ENCODE data around the gene ABLIM3. TPM values are rescaled to one million over a fixed set of nuclear protein-coding genes. Genes with fewer than 3 reads are reported as not detected.

The ABLIM3 gene
- total RNA-seq, 2 experiments from 2014 or later = not detected

- Histone ChIP-seq H3K9me3 (ENCODE audit: control insufficient read depth in 1 of 2, insufficient read depth in 1 of 2, low read length in 2 of 2) (no peaks in the 10 kb centered on the region), H3K4me3 (ENCODE audit: low read length) (no peak overlapping the region), H3K27ac (ENCODE audit: low read depth in 1 of 2, low read length in 2 of 2) (no peak overlapping the region), H3K36me3 (ENCODE audit: insufficient read depth, low read length) (no peaks in the 10 kb centered on the region), H3K27me3 (ENCODE audit: control insufficient read depth in 1 of 2, insufficient read depth in 2 of 2, low read length in 2 of 2) (no peaks in the 10 kb centered on the region), H3K4me1 (ENCODE audit: insufficient read depth, low read length) (no peaks in the 10 kb centered on the region)
- ATAC-seq (ENCODE audit: poor library complexity) (no peak), DNase-seq (no peak)
- Mint-ChIP-seq H3K27ac (no peak overlapping the region), H3K4me3 (no peak overlapping the region), H3K9me3 (no peaks in the 10 kb centered on the region), H3K27me3 (no peaks in the 10 kb centered on the region), H3K36me3 (ENCODE audit: low read depth) (no peaks in the 10 kb centered on the region), H3K4me1 (ENCODE audit: low read depth) (peaks cover 16% of the 10 kb centered on the region)
- ChIA-PET POLR2A (interaction anchor here (0.6 kb wide), 1 partner anchor 285 kb away, joined by 3 read pairs; no protein-coding TSS in a partner anchor), CTCF (no interaction called here)
- intact Hi-C loops (cut with DNase I, micrococcal nuclease) = loop anchor here in 1 of 2 experiments (5.0 kb wide), 1 partner anchor 50 kb away; no protein-coding TSS in a partner anchor
- no peak for TF ChIP-seq CTCF (IDR thresholded peaks at IDR 0.05)
These were observed 71.1 kb downstream of the ABLIM3 start for GRCh38 chr5:149212198-149212951.

GRCh38 chr5:149213264-149213880, 72.1 kb downstream of the ABLIM3 start:
- CTCF ChIA-PET = no interaction called here

More at GRCh38 chr5:149213264-149213880, 72.1 kb downstream of the ABLIM3 start:
- no peak overlapping the region for H3K27ac ChIP-seq (ENCODE audit: low read depth in 1 of 2, low read length in 2 of 2)
- POLR2A ChIA-PET = no interaction called here
- no peak for TF ChIP-seq CTCF (IDR thresholded peaks at IDR 0.05)
- Mint-ChIP-seq H3K4me1 (ENCODE audit: low read depth) (peaks cover 16% of the 10 kb centered on the region), H3K27me3 (no peaks in the 10 kb centered on the region), H3K36me3 (ENCODE audit: low read depth) (no peaks in the 10 kb centered on the region), H3K4me3 (no peak overlapping the region), H3K9me3 (no peaks in the 10 kb centered on the region), H3K27ac (no peak overlapping the region)
- H3K9me3 ChIP-seq (ENCODE audit: control insufficient read depth in 1 of 2, insufficient read depth in 1 of 2, low read length in 2 of 2) = no peaks in the 10 kb centered on the region
- DNase-seq = no peak
- H3K27me3 ChIP-seq (ENCODE audit: control insufficient read depth in 1 of 2, insufficient read depth in 2 of 2, low read length in 2 of 2) = no peaks in the 10 kb centered on the region
- no peaks in the 10 kb centered on the region for H3K4me1 ChIP-seq (ENCODE audit: insufficient read depth, low read length)
- intact Hi-C loops (cut with DNase I, micrococcal nuclease) = loop anchor here in 1 of 2 experiments (5.0 kb wide), 1 partner anchor 51 kb away; no protein-coding TSS in a partner anchor
- ATAC-seq (ENCODE audit: poor library complexity) = no peak
- H3K4me3 ChIP-seq (ENCODE audit: low read length) = no peak overlapping the region
- H3K36me3 ChIP-seq (ENCODE audit: insufficient read depth, low read length) = no peaks in the 10 kb centered on the region

All from CD4-positive, alpha-beta T cell (primary cell).